HG03457 (cell line): Measurements from ENCODE around the gene YPEL1.

Experiments
- ATAC-seq: cut with Tn5 transposase; IDR thresholded peaks from one replicate; pipeline ENCODE4 v1.9.1; 2021; ENCODE audit warnings: moderate number of reproducible peaks; ENCODE audit not compliant: unreplicated experiment

The YPEL1 gene

GRCh38 chr22:21660904-21661303 lies 74.7 kb downstream of the YPEL1 start:
- ATAC-seq = no peak

- ATAC-seq = no peak
Measured at GRCh38 chr22:21659864-21660525, 75.6 kb downstream of the YPEL1 start.

GRCh38 chr22:21657360-21658032 lies 78.1 kb downstream of the YPEL1 start:
- no peak for ATAC-seq

- no peak for ATAC-seq
Measured at GRCh38 chr22:21657020-21657359, 78.6 kb downstream of the YPEL1 start.

GRCh38 chr22:21652547-21653545 lies 82.7 kb downstream of the YPEL1 start:
- no peak for ATAC-seq

GRCh38 chr22:21652010-21652546 lies 83.5 kb downstream of the YPEL1 start:
- peak; percentile 60 for ATAC-seq

GRCh38 chr22:21651521-21652009 lies 84.0 kb downstream of the YPEL1 start:
- ATAC-seq = no peak

GRCh38 chr22:21650823-21651520 lies 84.6 kb downstream of the YPEL1 start:
- no peak for ATAC-seq

GRCh38 chr22:21650280-21650679 lies 85.3 kb downstream of the YPEL1 start:
- no peak for ATAC-seq
